NCI-H1105 treated with DMSO at 0.1 percent for 48 hours (cell line): Measurements from ENCODE around the gene GDF11.

Source experiments
- DNase-seq: peaks from one replicate; lab custom pipeline; 2025; lab: John Stamatoyannopoulos, UW

GDF11 gene

GRCh38 chr12:55723516-55724225, 19.3 kb upstream of the GDF11 start:
- no peak for DNase-seq

GRCh38 chr12:55724226-55724939, 18.5 kb upstream of the GDF11 start:
- DNase-seq, result no peak

GRCh38 chr12:55724940-55725309, 18.0 kb upstream of the GDF11 start:
- no peak for DNase-seq

GRCh38 chr12:55725556-55725955, 17.4 kb upstream of the GDF11 start:
- DNase-seq, result no peak

GRCh38 chr12:55726971-55727370, 16.0 kb upstream of the GDF11 start:
- no peak for DNase-seq

- DNase-seq, result no peak
Measured at GRCh38 chr12:55727643-55728185, 15.2 kb upstream of the GDF11 start.

GRCh38 chr12:55728186-55728938, 14.6 kb upstream of the GDF11 start:
- DNase-seq, result peak; percentile 20

- DNase-seq, result peak; percentile 52
Measured at GRCh38 chr12:55728939-55729818, 13.7 kb upstream of the GDF11 start, which contains the start of gene CD63. Gene CD63, minus strand, starts transcription at chr12:55729009. Its CDS starts 668 bp downstream, at chr12:55728341.

- no peak for DNase-seq
Measured at GRCh38 chr12:55729819-55730818, 12.8 kb upstream of the GDF11 start.

GRCh38 chr12:55732288-55732687, 10.6 kb upstream of the GDF11 start:
- no peak for DNase-seq

- no peak for DNase-seq
Measured at GRCh38 chr12:55733021-55733555, 9.8 kb upstream of the GDF11 start.

GRCh38 chr12:55733858-55734257, 9.1 kb upstream of the GDF11 start:
- no peak for DNase-seq

GRCh38 chr12:55734595-55734994, 8.3 kb upstream of the GDF11 start:
- DNase-seq, result no peak

- no peak for DNase-seq
Measured at GRCh38 chr12:55736076-55736475, 6.8 kb upstream of the GDF11 start.

- DNase-seq, result peak; percentile 35
Measured at GRCh38 chr12:55736780-55737580, 5.9 kb upstream of the GDF11 start.

- DNase-seq, result peak; percentile 22
Measured at GRCh38 chr12:55737581-55738122, 5.3 kb upstream of the GDF11 start.

- peak; percentile 83 for DNase-seq
Measured at GRCh38 chr12:55738123-55739024, 4.5 kb upstream of the GDF11 start.

GRCh38 chr12:55739025-55739378, 3.9 kb upstream of the GDF11 start:
- no peak for DNase-seq
